Lower leg skin (tissue), 3 donors: Measurements from ENCODE around the gene RNF145.

Experiments used
- CTCF ChIP-seq, 3 donors: fragments of 450-650 bp; IDR thresholded peaks; one replicate each; pipeline ENCODE4 v1.5.1; 2016; ENCODE audit warnings: antibody characterized with exemption in 3 of 3, mild to moderate bottlenecking in 3 of 3, moderate library complexity in 2 of 3
- POLR2A ChIP-seq, 2 donors: fragments of 450-650 bp; IDR thresholded peaks; one replicate each; pipeline ENCODE4 v1.6.1; 2016 to 2017; ENCODE audit warnings: antibody characterized with exemption in 2 of 2, mild to moderate bottlenecking in 1 of 2, moderate library complexity in 1 of 2

- TF ChIP-seq CTCF (IDR thresholded peaks at IDR 0.05), result no peak
- TF ChIP-seq POLR2A (IDR thresholded peaks at IDR 0.05), result no peak
These were observed 39.3 kb downstream of the RNF145 start for GRCh38 chr5:159170021-159170420.
